ENCODE data around the gene YPEL2. TPM values are rescaled to one million over a fixed set of nuclear protein-coding genes. Genes with fewer than 3 reads are reported as not detected.
"Not testable (repeated sequence)": the region's sequence is repeated elsewhere in the genome, so short reads cannot be mapped to it uniquely, and the experiment has no call there.

YPEL2 gene
- polyA plus RNA-seq, 1 donor (not counting 4 experiments of a cell fraction or from before 2014, with no cell fraction given): 4.6 TPM

- Histone ChIP-seq H3K4me3 (ENCODE audit: control insufficient read depth in 2 of 3, extremely low read depth in 1 of 3, insufficient read depth in 2 of 3, low read depth in 1 of 3, low read length in 3 of 3) (no peak overlapping the region), H3K27ac (ENCODE audit: control insufficient read depth, insufficient read depth, low read length) (no peak overlapping the region), H4K20me1 (ENCODE audit: control insufficient read depth, extremely low read depth, insufficient read depth, low read length) (no peaks in the 10 kb centered on the region), H3K27me3 (ENCODE audit: control insufficient read depth, extremely low read depth, insufficient read depth, low read length) (no peaks in the 10 kb centered on the region), H3K9ac (ENCODE audit: control insufficient read depth, extremely low read depth, insufficient read depth, low read length) (no peak overlapping the region), H3K4me2 (ENCODE audit: control insufficient read depth, extremely low read depth, insufficient read depth, low read depth, low read length) (no peak overlapping the region), H3K36me3 (ENCODE audit: control insufficient read depth in 2 of 2, extremely low read depth in 1 of 2, insufficient read depth in 2 of 2, low read length in 2 of 2) (no peaks in the 10 kb centered on the region), H3K79me2 (ENCODE audit: control insufficient read depth, insufficient read depth, low read length) (no peaks in the 10 kb centered on the region), H3K9me3 (ENCODE audit: control insufficient read depth, low read depth, low read length) (no peaks in the 10 kb centered on the region), H2AFZ (ENCODE audit: control insufficient read depth, low read length) (no peak overlapping the region), H3K9me1 (ENCODE audit: control insufficient read depth, extremely low read depth, insufficient read depth, low read length) (no peaks in the 10 kb centered on the region), H3K4me1 (ENCODE audit: control insufficient read depth, extremely low read depth, insufficient read depth, low read length) (no peaks in the 10 kb centered on the region)
- FAIRE-seq: no peak
- TF ChIP-seq EZH2 (IDR thresholded peaks at IDR 0.05; ENCODE audit: low read length): no peak
- TF ChIP-seq, protein P1, sequence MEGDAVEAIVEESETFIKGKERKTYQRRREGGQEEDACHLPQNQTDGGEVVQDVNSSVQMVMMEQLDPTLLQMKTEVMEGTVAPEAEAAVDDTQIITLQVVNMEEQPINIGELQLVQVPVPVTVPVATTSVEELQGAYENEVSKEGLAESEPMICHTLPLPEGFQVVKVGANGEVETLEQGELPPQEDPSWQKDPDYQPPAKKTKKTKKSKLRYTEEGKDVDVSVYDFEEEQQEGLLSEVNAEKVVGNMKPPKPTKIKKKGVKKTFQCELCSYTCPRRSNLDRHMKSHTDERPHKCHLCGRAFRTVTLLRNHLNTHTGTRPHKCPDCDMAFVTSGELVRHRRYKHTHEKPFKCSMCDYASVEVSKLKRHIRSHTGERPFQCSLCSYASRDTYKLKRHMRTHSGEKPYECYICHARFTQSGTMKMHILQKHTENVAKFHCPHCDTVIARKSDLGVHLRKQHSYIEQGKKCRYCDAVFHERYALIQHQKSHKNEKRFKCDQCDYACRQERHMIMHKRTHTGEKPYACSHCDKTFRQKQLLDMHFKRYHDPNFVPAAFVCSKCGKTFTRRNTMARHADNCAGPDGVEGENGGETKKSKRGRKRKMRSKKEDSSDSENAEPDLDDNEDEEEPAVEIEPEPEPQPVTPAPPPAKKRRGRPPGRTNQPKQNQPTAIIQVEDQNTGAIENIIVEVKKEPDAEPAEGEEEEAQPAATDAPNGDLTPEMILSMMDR (optimal IDR thresholded peaks at IDR 0.05 in 1 of 3, IDR thresholded peaks at IDR 0.05 in 1 of 3, conservative IDR thresholded peaks at IDR 0.05 in 1 of 3; ENCODE audit: extremely low read depth in 1 of 3, insufficient read depth in 2 of 3, low read length in 3 of 3): peak; percentile 61 to 80 (median 66)
- no peak for DNase-seq (ENCODE audit: low read depth, low spot score)
- dilution Hi-C loops (cut with MboI; ENCODE audit: extremely low pct_ligation_motif_present, low sequenced_read_pairs): no loop called here
Observed at GRCh38 chr17:59311051-59311468, 20.4 kb upstream of the YPEL2 start.

DNA sequence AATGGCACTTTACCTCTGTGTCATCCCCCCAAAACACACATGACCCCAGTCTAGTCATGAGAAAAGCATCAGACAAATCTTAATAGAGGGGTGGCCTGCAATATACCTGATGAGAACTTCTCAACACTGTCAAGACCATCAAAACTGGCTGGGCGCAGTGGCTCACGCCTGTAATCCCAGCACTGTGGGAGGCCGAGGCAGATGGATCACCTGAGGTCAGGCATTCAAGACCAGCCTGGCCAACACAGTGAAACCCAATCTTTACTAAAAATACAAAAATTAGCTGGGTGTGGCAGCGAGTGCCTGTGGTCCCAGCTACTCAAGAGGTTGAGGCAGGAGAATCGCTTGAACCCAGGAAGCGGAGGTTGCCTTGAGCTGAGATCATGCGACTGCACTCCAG is 19.9 kb upstream of the YPEL2 start:
- H3K27ac ChIP-seq (ENCODE audit: control insufficient read depth, insufficient read depth, low read length); H3K4me2 ChIP-seq (ENCODE audit: control insufficient read depth, extremely low read depth, insufficient read depth, low read depth, low read length); H3K4me3 ChIP-seq (ENCODE audit: control insufficient read depth in 2 of 3, extremely low read depth in 1 of 3, insufficient read depth in 2 of 3, low read depth in 1 of 3, low read length in 3 of 3); H3K9me1 ChIP-seq (ENCODE audit: control insufficient read depth, extremely low read depth, insufficient read depth, low read length); DNase-seq (ENCODE audit: low read depth, low spot score); H3K9me3 ChIP-seq (ENCODE audit: control insufficient read depth, low read depth, low read length); H4K20me1 ChIP-seq (ENCODE audit: control insufficient read depth, extremely low read depth, insufficient read depth, low read length); H3K79me2 ChIP-seq (ENCODE audit: control insufficient read depth, insufficient read depth, low read length); dilution Hi-C loops (cut with MboI; ENCODE audit: extremely low pct_ligation_motif_present, low sequenced_read_pairs); H3K27me3 ChIP-seq (ENCODE audit: control insufficient read depth, extremely low read depth, insufficient read depth, low read length); FAIRE-seq; H3K36me3 ChIP-seq (ENCODE audit: control insufficient read depth in 2 of 2, extremely low read depth in 1 of 2, insufficient read depth in 2 of 2, low read length in 2 of 2); H3K9ac ChIP-seq (ENCODE audit: control insufficient read depth, extremely low read depth, insufficient read depth, low read length); H2AFZ ChIP-seq (ENCODE audit: control insufficient read depth, low read length); H3K4me1 ChIP-seq (ENCODE audit: control insufficient read depth, extremely low read depth, insufficient read depth, low read length): not testable (repeated sequence)

GRCh38 chr17:59315866-59316265 is 15.6 kb upstream of the YPEL2 start:
- Histone ChIP-seq H3K9ac (ENCODE audit: control insufficient read depth, extremely low read depth, insufficient read depth, low read length) (no peak overlapping the region), H3K27ac (ENCODE audit: control insufficient read depth, insufficient read depth, low read length) (no peak overlapping the region), H3K27me3 (ENCODE audit: control insufficient read depth, extremely low read depth, insufficient read depth, low read length) (no peaks in the 10 kb centered on the region), H3K36me3 (ENCODE audit: control insufficient read depth in 2 of 2, extremely low read depth in 1 of 2, insufficient read depth in 2 of 2, low read length in 2 of 2) (no peaks in the 10 kb centered on the region), H4K20me1 (ENCODE audit: control insufficient read depth, extremely low read depth, insufficient read depth, low read length) (no peaks in the 10 kb centered on the region), H2AFZ (ENCODE audit: control insufficient read depth, low read length) (no peak overlapping the region), H3K4me2 (ENCODE audit: control insufficient read depth, extremely low read depth, insufficient read depth, low read depth, low read length) (no peak overlapping the region), H3K4me3 (ENCODE audit: control insufficient read depth in 2 of 3, extremely low read depth in 1 of 3, insufficient read depth in 2 of 3, low read depth in 1 of 3, low read length in 3 of 3) (no peak overlapping the region), H3K9me1 (ENCODE audit: control insufficient read depth, extremely low read depth, insufficient read depth, low read length) (no peaks in the 10 kb centered on the region), H3K9me3 (ENCODE audit: control insufficient read depth, low read depth, low read length) (no peaks in the 10 kb centered on the region), H3K4me1 (ENCODE audit: control insufficient read depth, extremely low read depth, insufficient read depth, low read length) (no peaks in the 10 kb centered on the region), H3K79me2 (ENCODE audit: control insufficient read depth, insufficient read depth, low read length) (no peaks in the 10 kb centered on the region)
- dilution Hi-C loops (cut with MboI; ENCODE audit: extremely low pct_ligation_motif_present, low sequenced_read_pairs): no loop called here
- FAIRE-seq (no peak), DNase-seq (ENCODE audit: low read depth, low spot score) (no peak)
- TF ChIP-seq, protein P1 (optimal IDR thresholded peaks at IDR 0.05 in 1 of 3, IDR thresholded peaks at IDR 0.05 in 1 of 3, conservative IDR thresholded peaks at IDR 0.05 in 1 of 3; ENCODE audit: extremely low read depth in 1 of 3, insufficient read depth in 2 of 3, low read length in 3 of 3): no peak
- no peak for TF ChIP-seq EZH2 (IDR thresholded peaks at IDR 0.05; ENCODE audit: low read length)

Measured in keratinocyte (primary cell).